Measurements from ENCODE around the gene TTC34. TPM values are rescaled to one million over a fixed set of nuclear protein-coding genes. Genes with fewer than 3 reads are reported as not detected.

The TTC34 gene
- total RNA-seq, 1 experiment from 2014 or later = 1.3 TPM

DNA sequence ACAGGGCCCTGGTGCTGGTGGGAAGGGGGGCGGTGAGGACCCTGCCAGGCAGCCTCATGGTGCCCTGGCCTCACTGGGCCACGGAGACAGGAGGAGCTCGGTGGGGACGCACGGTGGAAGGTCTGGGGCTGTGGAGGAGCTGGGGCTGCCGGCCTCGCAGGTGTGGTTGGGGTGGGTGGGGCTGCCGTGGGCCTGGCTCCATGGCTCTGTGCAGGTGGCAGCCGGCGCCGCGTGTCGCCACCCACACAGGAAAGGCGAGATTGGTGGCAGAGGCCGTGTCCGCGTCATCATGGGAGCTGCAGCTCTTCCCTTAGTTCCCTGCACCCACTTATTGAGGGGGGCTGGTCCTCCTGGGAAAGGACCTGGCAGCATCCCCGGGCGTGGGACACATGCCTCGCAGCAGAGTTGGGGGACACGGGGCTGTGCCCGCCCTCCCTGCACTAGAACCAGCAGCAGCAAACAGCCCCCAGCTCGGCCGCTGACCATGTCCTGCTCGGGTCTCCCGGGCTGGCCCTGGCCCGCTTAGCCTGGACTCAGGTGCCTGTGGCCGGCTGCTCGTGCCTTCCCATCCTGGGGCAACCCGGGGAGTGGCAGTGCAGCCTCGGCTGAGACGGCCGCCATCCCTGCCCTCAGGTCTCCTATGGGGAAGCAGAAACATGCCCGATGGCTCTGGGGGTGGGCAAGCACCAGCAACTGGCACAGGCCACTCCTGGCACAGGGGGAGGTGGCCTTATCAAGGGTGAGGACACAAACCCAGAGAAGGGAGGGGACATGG, 7.5 kb upstream of the TTC34 start:
- ChIA-PET RAD21 (ENCODE audit: low non-redundant PET in 1 of 2, low total read pairs in 2 of 2, uncharacterized antibody in 2 of 2, unreplicated experiment in 2 of 2) (no interaction called here), POLR2A (no interaction called here), CTCF (no interaction called here)
- H3K9ac ChIP-seq (ENCODE audit: low read length) = no peak overlapping the region
- no peaks in the 10 kb centered on the region for H3K4me1 ChIP-seq (ENCODE audit: control insufficient read depth in 1 of 2, insufficient read depth in 2 of 2, low read length in 2 of 2)
- TF ChIP-seq, protein P1, sequence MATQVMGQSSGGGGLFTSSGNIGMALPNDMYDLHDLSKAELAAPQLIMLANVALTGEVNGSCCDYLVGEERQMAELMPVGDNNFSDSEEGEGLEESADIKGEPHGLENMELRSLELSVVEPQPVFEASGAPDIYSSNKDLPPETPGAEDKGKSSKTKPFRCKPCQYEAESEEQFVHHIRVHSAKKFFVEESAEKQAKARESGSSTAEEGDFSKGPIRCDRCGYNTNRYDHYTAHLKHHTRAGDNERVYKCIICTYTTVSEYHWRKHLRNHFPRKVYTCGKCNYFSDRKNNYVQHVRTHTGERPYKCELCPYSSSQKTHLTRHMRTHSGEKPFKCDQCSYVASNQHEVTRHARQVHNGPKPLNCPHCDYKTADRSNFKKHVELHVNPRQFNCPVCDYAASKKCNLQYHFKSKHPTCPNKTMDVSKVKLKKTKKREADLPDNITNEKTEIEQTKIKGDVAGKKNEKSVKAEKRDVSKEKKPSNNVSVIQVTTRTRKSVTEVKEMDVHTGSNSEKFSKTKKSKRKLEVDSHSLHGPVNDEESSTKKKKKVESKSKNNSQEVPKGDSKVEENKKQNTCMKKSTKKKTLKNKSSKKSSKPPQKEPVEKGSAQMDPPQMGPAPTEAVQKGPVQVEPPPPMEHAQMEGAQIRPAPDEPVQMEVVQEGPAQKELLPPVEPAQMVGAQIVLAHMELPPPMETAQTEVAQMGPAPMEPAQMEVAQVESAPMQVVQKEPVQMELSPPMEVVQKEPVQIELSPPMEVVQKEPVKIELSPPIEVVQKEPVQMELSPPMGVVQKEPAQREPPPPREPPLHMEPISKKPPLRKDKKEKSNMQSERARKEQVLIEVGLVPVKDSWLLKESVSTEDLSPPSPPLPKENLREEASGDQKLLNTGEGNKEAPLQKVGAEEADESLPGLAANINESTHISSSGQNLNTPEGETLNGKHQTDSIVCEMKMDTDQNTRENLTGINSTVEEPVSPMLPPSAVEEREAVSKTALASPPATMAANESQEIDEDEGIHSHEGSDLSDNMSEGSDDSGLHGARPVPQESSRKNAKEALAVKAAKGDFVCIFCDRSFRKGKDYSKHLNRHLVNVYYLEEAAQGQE (IDR thresholded peaks at IDR 0.05; ENCODE audit: low read depth) = no peak
- no peak for TF ChIP-seq MAX (IDR thresholded peaks at IDR 0.05)
- TF ChIP-seq EZH2 (IDR thresholded peaks at IDR 0.05) = no peak
- no peak for TF ChIP-seq POLR2A (IDR thresholded peaks at IDR 0.05; ENCODE audit: borderline replicate concordance, extremely low read depth, insufficient read depth, insufficient read length)
- H3K79me2 ChIP-seq (ENCODE audit: insufficient read depth, low read length) = no peaks in the 10 kb centered on the region
- H3K36me3 ChIP-seq (ENCODE audit: control insufficient read depth in 1 of 2, insufficient read depth in 2 of 2, low read length in 2 of 2) = no peaks in the 10 kb centered on the region
- no peak overlapping the region for H3K27ac ChIP-seq (ENCODE audit: low read depth, low read length)
- no TSS peak for BruUV-seq (replicated peaks)
- no peaks in the 10 kb centered on the region for H3K27me3 ChIP-seq (ENCODE audit: insufficient read depth, low read length)
- H2AFZ ChIP-seq (ENCODE audit: low read depth, low read length, poor library complexity, severe bottlenecking) = no peak overlapping the region
- no peaks in the 10 kb centered on the region for H4K20me1 ChIP-seq (ENCODE audit: insufficient read depth)
- intact Hi-C loops (cut with micrococcal nuclease) = no loop called here
- no peak overlapping the region for H3K4me3 ChIP-seq (replicated peaks in 1 of 2; ENCODE audit: low read depth in 1 of 2, low read length in 2 of 2)
- H3K9me3 ChIP-seq (ENCODE audit: control insufficient read depth in 1 of 2, insufficient read depth in 1 of 2, low read depth in 1 of 2, low read length in 2 of 2) = 0 out of 4 replicates have a peak, but pooled peaks cover 0 to 3% of the 10 kb centered on the region in 2 experiments
- DNase-seq (ENCODE audit: low read depth, low spot score) = no peak
- no peak for ATAC-seq
- no peaks in the 10 kb centered on the region for H3K9me2 ChIP-seq (ENCODE audit: insufficient read depth)
- no peak overlapping the region for H3K4me2 ChIP-seq (ENCODE audit: low read length)

DNA sequence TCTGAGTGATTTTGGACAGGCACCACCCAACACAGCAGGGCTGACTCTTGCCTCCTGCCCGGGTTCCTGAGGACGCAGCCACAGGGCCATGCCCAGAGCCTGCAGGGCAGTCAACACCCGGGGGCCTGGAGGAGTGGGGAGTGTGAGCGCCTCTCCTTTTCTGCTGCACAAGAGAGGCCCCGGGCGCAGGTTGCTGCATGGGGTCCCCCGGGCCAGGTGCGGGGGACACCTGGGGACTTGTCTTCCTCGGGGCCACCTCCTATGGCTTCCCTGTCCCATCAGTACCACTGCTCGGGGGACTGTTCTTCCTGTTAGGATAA, 6.9 kb upstream of the TTC34 start:
- Histone ChIP-seq H3K36me3 (ENCODE audit: control insufficient read depth in 1 of 2, insufficient read depth in 2 of 2, low read length in 2 of 2) (no peaks in the 10 kb centered on the region), H3K9ac (ENCODE audit: low read length) (no peak overlapping the region), H3K9me2 (ENCODE audit: insufficient read depth) (no peaks in the 10 kb centered on the region), H3K27me3 (ENCODE audit: insufficient read depth, low read length) (no peaks in the 10 kb centered on the region), H3K4me3 (replicated peaks in 1 of 2; ENCODE audit: low read depth in 1 of 2, low read length in 2 of 2) (no peak overlapping the region), H4K20me1 (ENCODE audit: insufficient read depth) (no peaks in the 10 kb centered on the region), H3K4me2 (ENCODE audit: low read length) (no peak overlapping the region), H2AFZ (ENCODE audit: low read depth, low read length, poor library complexity, severe bottlenecking) (no peak overlapping the region), H3K79me2 (ENCODE audit: insufficient read depth, low read length) (no peaks in the 10 kb centered on the region), H3K4me1 (ENCODE audit: control insufficient read depth in 1 of 2, insufficient read depth in 2 of 2, low read length in 2 of 2) (no peaks in the 10 kb centered on the region), H3K27ac (ENCODE audit: low read depth, low read length) (no peak overlapping the region), H3K9me3 (ENCODE audit: control insufficient read depth in 1 of 2, insufficient read depth in 1 of 2, low read depth in 1 of 2, low read length in 2 of 2) (0 out of 4 replicates have a peak, but pooled peaks cover 0 to 3% of the 10 kb centered on the region in 2 experiments)
- intact Hi-C loops (cut with micrococcal nuclease) = no loop called here
- DNase-seq (ENCODE audit: low read depth, low spot score) = no peak
- POLR2A ChIA-PET = no interaction called here
- no TSS peak for BruUV-seq (replicated peaks)
- TF ChIP-seq POLR2A (IDR thresholded peaks at IDR 0.05; ENCODE audit: borderline replicate concordance, extremely low read depth, insufficient read depth, insufficient read length) (no peak), ATF3 (IDR thresholded peaks at IDR 0.05) (no peak)
- TF ChIP-seq, protein P2, sequence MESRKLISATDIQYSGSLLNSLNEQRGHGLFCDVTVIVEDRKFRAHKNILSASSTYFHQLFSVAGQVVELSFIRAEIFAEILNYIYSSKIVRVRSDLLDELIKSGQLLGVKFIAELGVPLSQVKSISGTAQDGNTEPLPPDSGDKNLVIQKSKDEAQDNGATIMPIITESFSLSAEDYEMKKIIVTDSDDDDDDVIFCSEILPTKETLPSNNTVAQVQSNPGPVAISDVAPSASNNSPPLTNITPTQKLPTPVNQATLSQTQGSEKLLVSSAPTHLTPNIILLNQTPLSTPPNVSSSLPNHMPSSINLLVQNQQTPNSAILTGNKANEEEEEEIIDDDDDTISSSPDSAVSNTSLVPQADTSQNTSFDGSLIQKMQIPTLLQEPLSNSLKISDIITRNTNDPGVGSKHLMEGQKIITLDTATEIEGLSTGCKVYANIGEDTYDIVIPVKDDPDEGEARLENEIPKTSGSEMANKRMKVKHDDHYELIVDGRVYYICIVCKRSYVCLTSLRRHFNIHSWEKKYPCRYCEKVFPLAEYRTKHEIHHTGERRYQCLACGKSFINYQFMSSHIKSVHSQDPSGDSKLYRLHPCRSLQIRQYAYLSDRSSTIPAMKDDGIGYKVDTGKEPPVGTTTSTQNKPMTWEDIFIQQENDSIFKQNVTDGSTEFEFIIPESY (IDR thresholded peaks at IDR 0.05; ENCODE audit: extremely low read depth, insufficient replicate concordance, low read length) = no peak
- ATAC-seq = no peak
- RAD21 ChIA-PET (ENCODE audit: low non-redundant PET in 1 of 2, low total read pairs in 2 of 2, uncharacterized antibody in 2 of 2, unreplicated experiment in 2 of 2) = no interaction called here
- CTCF ChIA-PET = no interaction called here
